GM19468 (cell line): ENCODE data around the gene RPEL1.

Experiments used
- ATAC-seq: cut with Tn5 transposase; IDR thresholded peaks from one replicate; pipeline ENCODE4 v1.9.1; 2021; ENCODE audit warnings: mild to moderate bottlenecking, moderate library complexity, moderate number of reproducible peaks; ENCODE audit not compliant: unreplicated experiment; ENCODE audit errors: extremely low read depth

The RPEL1 gene

DNA sequence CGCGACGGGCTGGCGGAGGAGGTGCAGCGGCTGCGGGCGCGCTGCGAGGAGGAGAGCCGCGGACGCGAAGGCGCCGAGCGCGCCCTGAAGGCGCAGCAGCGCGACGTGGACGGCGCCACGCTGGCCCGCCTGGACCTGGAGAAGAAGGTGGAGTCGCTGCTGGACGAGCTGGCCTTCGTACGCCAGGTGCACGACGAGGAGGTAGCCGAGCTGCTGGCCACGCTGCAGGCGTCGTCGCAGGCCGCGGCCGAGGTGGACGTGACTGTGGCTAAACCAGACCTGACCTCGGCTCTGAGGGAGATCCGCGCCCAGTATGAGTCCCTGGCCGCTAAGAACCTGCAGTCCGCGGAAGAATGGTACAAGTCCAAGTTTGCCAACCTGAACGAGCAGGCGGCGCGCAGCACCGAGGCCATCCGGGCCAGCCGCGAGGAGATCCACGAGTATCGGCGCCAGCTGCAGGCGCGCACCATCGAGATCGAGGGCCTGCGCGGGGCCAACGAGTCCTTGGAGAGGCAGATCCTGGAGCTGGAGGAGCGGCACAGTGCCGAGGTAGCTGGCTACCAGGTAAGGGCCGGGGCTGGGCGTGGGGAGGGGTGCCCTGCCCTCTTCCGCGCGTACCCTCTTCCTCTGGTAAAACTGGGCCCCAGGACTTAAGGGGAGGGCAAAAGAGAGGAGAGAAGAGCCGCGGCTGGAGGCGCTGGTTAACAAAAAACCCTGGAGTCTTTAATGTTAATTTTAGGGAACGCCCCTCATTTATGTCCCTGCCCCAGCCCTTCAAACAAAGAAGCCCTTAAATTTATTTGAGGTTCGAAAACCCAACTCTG, 32.2 kb downstream of the RPEL1 start:
- ATAC-seq: no peak

DNA sequence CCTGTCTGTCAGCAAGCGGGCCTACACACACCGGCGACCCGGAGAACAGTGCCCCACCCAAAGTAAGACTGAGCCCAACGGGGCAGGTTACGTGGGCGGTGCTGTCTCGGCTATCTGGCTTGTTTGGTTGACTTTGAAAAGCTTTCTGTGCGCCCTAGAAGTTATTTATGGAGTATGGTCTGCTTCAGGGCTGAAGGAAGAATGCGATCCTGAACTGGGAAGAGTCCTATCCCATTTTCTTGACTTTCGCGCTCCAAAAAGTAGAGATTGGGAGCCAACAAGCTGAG, 32.8 kb downstream of the RPEL1 start:
- no peak for ATAC-seq

DNA sequence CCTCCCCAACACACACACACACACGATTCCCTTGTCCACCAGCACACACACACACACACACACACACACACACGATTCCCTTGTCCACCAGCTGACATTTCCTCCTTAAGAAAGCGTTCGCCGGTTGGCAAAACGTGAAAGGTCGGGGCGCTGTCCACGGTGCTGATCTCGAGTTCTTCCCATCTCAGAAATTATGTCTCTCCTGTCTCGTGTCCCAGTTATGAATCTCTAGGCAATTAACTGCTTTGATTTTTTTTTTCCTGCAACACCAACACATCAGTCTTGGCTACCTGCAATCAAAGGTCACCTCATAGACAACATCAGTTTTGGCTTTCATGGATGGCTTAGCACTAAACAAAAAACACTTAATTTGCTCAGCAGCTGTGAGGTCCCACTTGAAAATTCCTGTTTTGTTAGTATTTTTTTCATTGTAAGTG, 33.2 kb downstream of the RPEL1 start:
- no peak for ATAC-seq

DNA sequence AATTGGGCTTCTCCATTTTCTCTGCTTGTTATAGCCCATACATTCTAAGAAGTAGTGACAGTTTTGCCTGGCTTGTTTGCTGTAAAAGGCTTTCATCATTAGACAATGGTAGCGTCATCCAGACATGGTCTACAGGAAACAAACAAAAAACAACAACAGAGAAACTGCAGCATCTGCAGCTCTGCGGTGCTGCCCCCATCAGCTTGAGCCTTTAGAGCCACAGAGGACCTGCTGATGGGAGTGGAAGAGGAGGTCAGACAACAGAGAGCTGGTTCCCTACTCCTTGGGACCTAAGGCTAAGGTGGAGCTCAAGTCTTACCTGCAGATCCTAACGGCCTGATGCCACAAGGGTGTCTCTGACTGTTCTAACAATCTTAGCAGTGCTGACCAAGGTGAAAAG, 34.3 kb downstream of the RPEL1 start:
- no peak for ATAC-seq

DNA sequence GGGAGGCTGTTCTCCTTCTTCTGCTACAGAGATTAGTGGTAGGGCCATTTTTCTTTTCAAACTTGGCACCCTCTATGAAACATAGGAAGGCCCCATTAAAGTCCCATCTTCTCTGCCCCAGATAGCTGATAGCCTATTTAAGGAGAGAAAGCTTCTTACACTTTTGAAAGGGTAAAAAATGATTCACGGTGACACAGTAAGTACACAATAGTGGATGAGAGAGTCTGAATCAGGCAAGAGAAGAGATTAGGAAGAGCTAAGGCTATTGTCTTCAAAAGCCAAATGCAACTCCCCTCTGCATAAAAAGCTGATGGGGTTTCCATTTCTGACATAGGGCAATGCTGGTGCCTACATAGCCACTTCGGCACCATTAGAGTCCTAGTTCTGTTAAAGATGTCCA, 34.8 kb downstream of the RPEL1 start:
- ATAC-seq: no peak

DNA sequence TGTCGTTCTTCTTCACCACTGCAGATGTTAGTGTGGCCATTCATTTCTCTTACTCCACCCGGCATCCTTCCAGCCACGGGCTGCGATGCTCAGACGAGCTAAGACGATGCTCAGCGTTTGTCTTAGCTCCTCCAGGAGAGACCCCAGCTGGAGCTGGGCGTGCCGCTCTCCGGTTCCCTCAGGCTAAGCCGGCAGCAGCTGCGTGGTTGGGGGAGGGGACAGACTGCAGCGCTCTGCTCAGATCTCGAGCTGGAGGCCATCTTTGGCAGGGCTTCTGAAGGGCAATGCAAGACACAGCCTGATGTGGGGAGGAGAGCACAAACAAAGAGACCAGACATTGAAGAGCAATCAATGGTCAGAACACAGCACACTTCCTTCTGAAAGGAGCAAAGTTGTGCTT, 36.1 kb downstream of the RPEL1 start:
- no peak for ATAC-seq

DNA sequence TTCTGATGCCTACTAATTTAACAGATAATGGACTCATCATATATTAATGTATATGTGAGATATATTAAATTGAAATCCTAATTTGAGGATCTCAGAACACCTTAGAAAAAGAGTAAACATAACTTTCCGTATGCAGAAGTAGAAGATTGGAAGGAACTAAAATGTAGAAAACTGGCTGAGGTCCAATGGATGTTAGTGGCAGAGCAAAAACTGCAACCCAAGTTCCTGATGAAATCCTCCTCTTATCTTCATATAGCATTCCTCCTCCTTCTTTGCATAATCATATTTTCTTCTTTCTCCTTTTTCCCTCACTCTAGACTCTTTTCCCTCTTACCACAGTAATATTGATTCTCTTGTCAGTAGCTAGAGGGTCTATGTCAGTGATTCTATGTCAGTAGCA, 37.3 kb downstream of the RPEL1 start:
- ATAC-seq: no peak

DNA sequence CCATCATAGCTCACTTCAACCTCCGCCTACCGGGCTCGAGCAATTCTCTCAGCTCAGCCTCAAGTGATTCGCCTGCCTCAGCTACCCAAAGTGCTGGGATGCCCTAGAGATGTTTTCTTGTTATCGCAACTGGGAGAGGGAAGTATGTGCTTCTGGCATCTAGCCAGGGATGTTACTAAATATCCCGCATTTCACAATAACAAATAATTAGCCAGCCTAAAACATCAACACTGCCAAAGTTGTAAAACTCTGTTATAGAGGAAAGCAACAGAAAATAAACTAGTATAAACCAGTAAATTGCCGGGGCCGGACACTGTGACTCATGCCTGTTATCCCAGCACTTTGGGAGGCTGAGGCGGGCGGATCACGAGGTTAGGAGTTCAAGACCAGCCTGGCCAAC, 38.5 kb downstream of the RPEL1 start:
- no peak for ATAC-seq

DNA sequence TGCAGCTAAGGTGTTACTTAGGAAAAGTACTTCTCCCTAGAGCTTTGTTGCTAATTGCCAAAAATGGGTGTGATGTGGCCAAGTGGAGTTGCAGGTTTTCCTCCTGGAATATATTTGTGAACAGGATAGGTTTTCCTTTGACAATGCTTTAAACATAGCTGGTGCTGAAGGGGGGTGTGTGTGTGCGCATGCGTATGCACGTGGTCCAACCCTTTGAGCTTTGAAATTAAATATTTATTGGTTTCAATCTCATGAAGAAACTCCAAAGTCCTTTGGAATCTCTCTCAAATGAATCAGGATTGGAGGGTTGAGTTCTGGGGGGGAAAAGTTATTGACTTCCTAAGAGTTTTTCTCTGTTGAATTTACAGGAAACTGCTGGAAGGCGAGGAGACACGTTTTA, 42.3 kb downstream of the RPEL1 start:
- ATAC-seq: no peak

DNA sequence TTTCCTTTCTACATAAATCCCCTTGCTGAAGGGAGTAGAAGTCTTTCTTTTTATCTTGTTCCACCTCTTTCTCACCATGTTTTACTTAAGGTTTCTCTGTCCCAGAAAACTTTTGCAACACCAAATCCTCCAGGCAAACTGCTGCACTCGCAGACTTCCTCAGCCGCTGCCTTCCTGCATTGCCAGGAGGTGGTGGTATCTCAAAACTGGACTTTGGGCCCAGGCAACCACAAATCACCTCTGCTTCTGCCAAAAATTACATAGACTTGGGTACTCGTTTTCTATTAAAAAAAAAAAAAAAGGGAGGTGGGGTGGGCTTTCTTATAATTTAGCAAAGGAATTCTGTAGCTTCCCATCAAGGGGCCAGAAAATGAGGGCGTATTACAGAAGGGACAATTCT, 45.9 kb downstream of the RPEL1 start:
- ATAC-seq: no peak

DNA sequence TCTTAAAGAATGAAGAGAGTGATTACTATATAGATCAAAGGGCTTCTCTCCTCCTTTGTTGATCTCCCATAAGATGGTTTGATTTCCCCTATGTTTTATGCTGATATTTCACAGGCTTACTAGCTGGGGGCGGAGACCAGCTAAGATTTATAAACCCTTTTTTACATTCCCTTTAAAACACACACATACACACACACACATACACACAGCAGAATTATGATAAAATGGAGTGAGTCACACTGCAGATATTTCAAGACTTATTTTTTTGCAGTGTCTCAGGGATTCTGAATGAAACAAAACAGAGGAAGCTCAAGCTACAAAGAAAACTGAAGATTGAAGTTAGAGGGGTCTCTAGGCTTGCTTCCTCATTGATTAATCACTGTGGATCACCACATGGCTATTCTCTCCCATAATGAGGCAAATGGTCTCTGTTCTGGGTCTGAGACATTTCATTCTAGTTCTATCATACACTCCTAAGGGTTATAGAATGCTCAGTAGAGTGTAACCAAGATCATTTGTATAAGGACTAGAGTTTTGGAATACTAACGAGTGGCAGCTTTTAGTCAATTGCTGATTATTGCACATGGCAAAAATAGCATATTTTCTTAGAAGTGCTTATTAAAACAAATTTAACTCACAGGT, 49.8 kb downstream of the RPEL1 start:
- ATAC-seq: no peak
